Hematopoietic multipotent progenitor cell treated with erythropoietin and hydrocortisone succinate and interleukin-3 and kit ligand, for 4 days (in vitro differentiated cells): Measurements from ENCODE around the gene APOBEC3B.
"Not testable (repeated sequence)": the region's sequence is repeated elsewhere in the genome, so short reads cannot be mapped to it uniquely, and the experiment has no call there.

Experiments
- DNase-seq: peaks from one replicate; pipeline ENCODE4 v3.0.0-alpha.2; 2015

The APOBEC3B gene

DNA sequence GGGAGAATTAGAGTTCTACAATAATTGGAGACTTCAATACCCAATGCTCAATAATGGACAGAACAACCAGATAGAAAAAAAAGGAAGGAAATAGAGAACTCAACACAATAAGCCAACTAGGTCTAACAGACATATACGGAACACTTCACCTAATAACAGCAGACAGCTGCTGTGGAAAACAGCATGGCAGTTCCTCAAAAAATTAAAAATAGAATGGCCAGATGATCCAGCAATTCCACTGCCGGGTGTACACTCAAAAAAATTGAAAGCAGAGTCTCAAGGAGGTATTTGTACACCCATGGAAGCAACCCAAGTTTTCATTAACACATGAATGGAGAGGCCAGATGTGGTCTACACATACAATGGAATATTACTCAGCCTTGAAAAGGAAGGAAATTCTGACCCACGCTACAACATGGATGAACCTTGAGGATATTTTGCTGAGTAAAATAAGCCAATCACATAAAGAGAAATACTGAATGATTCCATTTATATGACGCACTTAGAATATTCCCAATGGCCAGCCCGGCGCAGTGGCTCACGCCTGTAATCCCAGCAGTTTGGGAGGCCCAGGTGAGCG, 26.2 kb downstream of the APOBEC3B start:
- DNase-seq = not testable (repeated sequence)

DNA sequence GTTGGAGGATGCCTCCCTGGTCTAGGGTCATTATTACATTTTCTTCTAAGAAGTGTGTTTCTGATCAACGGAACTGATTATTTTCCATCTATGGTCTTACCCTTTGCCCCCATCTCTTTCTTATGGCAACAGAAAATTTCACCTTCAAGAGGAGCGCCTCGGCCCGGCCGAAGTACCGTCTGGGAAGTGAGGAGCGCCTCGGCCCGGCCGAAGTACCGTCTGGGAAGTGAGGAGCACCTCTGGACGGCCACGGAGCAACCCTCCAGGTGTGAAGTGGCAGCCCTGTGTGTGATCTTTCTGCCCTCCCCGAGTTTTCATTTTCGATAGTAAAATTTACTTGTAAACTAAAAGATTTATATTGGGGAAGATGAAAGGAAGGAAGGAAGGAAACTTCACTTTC, 28.8 kb downstream of the APOBEC3B start:
- DNase-seq = no peak

DNA sequence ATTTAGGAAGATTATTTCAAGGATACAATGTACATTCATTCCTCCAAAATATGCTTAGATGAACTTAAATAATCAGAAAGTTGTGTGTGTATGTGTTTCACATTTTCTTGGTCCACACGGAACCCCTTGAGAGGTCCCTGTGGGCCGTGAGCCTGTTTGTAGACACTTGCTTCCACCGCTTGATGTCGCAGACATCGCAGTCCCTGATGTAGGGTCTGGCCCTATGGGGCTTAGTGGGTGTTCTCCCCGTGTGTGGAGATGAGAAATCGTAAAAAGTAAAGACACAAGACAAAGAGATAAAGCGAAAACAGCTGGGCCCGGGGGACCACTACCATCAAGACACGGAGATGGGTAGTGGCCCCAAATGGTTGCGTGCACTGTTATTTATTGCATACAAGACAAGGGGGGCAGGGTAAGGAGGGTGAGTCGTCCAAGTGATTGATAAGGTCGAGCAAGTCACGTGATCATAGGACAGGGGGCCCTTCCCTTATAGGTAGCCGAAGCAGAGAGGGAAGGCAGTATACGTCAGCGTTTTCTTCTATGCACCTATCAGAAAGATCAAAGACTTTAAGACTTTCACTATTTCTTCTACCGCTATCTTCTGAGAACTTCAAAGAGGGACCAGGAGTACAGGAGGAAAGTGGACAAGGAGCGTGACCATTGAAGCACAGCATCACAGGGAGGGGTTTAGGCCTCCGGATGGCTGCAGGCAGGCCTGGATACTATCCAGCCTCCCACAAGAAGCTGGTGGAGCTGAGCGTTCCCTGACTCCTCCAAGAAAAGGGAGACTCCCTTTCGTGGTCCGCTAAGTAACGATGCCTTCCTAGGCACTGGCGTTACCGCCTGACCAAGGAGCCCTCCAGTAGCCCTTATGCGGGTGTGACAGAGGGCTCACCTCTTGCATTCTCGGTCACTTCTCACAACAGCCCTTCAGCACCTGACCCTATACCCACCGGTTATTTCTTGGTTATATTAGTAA, 30.7 kb downstream of the APOBEC3B start:
- DNase-seq = peak; percentile 14

DNA sequence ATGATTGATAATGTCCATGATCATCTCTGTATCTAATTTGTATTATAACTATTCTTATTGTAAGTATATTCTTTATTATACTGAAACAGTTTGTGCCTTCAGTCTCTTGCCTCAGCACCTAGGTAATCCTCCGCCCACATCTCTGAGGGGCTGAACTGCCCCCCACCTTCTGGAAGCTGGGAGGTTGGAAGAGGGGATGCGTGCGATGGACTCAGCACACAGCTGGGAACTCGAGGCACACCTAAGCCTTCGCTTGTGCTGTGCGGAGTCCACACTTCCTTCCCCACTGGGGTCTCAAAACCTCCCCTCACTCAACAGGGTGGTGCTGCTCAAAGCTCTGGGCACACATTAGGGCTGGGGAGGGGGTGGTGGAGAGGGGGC, 31.4 kb downstream of the APOBEC3B start:
- peak; percentile 60 for DNase-seq

DNA sequence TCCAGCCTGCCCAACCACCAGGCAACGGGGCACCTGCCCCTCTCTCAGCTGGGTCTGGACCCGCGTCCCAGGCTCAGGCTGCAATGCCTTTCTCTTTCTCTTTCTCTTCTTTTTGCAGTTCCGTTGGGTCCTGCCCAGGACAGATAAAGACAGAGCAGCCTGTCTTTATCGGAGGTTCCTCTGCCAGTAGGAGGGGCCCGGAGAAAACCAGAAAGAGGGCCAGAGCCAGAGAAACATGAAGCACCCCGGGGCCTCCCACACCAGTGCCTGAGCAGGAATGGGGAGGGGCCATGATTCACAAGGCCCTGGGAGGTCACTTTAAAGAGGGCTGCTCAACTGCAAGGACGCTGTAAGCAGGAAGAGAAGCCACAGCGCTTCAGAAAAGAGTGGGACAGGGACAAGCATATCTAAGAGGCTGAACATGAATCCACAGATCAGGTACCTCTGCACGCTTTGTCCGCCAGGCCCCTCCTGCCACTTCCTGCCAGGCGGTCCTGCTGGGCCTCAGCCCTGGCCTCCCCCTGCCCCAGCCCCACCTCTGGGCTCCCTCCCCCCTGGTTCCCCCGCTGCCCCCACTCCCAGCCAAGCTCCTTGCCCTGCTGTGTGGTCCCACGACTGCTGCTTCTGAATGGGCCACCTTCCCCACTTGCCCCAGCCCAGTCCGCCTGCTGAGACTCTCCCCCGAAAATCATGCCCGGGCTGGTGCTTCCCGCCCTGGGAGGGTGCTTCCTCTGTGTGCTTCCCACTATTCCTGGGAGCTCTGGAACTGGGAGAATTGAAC, 32.0 kb downstream of the APOBEC3B start, which contains the start of gene APOBEC3C:
APOBEC3C (plus strand) TSS at position 316 of the 781 bp plus-strand sequence; CDS start at position 422, 106 bp downstream.
- peak; percentile 99 for DNase-seq

DNA sequence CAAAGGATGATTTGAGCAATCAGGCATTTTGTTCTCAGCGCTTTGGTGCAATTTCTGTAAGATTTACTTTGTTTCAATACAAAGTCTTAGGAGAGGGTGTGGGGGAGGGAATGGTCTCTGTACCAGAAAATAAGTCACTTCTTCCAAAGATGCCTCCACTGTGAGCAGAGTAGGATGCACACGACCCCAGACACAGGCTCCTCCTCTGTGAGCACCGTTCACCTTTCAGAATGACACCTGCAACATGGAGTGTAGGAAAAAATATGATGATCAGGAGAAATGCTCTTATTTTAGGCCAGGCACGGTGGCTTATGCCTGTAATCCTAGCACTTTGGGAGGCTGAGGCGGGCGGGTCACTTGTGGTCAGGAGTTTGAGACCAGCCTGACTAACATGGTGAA, 32.6 kb downstream of the APOBEC3B start:
- DNase-seq = peak; percentile 40

DNA sequence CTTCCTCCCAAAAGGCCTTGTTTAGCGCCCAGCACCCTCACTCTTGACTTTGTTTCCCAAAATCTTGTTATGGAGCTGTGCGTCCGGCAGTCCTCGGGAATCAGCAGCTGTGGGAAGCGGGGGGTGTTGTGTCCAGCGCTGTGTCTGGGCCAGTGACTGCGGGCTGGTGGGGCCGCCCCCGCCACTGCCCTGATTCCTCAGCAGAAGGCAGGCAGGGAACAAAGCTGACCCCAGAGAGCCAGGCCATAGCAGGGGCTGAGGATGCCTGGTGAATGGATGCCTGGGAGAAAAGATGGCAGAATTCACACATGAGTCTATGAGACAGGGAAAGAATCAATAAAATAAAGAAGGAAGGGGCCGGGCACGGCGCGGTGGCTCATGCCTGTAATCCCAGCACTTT, 34.4 kb downstream of the APOBEC3B start:
- no peak for DNase-seq

DNA sequence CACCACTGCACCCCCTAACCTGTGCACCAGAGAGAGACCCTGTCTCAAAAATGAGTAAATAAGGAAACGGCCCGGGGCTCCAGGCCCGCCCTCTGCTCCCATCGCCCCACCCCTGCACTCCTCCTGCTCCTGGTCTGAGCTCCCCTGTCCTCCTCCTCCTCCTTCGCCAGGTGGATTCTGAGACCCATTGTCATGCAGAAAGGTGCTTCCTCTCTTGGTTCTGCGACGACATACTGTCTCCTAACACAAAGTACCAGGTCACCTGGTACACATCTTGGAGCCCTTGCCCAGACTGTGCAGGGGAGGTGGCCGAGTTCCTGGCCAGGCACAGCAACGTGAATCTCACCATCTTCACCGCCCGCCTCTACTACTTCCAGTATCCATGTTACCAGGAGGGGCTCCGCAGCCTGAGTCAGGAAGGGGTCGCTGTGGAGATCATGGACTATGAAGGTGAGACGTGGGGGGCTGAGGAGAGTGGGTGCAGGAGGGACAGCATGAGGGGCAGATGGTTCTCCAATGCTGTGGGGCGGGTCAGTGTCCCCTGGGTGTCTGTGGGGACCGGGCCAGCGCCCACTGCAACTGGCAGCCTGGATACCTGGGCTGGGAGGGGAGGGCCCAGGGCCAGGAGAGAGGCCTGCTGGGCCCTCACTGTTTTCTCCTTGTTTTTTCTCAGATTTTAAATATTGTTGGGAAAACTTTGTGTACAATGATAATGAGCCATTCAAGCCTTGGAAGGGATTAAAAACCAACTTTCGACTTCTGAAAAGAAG, 35.6 kb downstream of the APOBEC3B start:
- no peak for DNase-seq

DNA sequence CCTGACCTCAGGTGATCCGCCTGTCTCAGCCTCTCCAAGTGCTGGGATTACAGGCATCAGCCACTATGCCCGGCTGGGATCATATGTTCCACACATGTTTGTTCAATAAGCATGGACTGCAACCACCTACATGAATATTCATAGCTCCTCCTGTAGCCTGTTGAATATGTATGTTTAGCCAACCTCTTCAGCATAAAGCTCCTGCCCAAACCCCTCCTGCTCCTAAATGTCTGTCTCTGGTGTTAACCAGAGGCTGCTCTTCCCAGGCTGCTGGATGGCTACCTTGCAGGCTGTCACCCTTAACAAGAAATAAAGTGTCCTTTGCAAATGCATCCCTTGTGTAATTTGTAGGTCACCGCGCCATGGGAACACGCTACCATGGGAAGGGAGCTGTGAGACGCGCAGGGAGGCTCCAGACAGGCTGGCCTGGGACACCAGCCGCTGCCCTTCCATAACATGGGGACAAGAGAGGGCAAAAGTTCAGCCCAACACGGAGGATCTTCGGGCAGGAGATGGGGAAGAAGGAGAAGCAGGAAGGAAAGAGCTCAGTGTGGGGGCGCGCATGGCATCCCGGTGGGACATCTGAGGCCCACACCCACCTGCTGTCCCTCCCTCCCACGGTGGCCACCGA, 38.0 kb downstream of the APOBEC3B start:
- DNase-seq = peak; percentile 27

DNA sequence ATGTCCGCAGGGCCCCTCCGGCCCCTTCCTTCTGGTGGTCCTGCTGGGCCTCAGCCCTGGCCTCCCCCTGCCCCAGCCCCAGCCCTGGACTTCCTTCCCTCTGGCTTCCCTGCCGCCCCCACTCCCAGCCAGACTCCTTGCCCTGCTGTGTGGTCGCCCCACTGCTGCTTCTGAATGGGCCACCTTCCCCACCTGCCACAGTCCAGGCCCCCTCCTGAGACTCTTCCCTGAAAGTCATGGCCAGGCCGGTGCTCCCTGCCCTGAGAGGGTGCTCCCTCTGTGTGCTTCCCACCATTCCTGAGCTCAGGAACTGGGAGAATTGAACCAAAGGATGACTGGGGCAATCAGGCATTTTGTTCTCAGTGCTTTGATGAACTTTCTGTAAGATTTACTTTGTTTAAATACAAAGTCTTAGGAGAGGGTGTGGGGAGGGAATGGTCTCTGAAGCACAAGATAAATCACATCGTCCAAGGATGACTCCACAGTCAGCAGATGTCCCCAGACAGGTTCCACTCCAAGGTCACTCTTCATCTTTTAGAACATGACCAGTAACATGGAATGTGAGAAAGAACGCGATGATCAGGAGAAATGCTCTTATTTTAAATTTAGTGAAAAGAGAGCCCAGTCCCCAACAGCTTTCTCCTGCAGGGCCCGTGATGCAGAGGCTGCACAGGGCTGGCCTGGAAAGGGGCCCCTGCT, 39.6 kb downstream of the APOBEC3B start:
- DNase-seq = no peak

DNA sequence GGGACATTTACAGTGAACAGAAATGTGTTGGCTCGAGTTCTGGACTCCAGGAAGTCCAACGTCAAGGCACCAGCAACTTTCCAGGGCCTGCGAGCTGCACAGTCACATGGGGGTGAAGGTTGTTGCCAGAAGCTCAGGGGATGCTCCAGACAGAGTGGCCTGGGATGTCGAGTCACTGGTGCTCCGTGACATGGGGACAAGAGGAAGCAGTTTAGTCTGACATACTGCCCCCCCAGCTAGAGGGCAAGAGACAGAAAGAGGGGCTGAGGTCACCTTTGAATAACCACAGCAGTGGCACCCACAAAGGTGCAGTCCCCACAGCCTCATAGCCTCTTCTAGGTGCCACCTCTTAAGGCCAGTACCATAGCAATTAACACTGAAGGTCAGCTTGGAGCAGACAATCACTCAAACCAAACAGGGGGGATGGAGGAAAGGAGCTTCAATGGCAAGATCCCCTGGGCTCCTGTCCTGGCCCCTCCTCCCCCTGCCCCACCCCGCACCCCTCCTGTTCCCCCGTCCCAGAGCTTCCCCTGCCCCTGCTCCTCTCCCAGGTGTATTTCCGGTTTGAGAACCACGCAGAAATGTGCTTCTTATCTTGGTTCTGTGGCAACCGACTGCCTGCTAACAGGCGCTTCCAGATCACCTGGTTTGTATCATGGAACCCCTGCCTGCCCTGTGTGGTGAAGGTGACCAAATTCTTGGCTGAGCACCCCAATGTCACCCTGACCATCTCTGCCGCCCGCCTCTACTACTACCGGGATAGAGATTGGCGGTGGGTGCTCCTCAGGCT, 42.6 kb downstream of the APOBEC3B start:
- no peak for DNase-seq

DNA sequence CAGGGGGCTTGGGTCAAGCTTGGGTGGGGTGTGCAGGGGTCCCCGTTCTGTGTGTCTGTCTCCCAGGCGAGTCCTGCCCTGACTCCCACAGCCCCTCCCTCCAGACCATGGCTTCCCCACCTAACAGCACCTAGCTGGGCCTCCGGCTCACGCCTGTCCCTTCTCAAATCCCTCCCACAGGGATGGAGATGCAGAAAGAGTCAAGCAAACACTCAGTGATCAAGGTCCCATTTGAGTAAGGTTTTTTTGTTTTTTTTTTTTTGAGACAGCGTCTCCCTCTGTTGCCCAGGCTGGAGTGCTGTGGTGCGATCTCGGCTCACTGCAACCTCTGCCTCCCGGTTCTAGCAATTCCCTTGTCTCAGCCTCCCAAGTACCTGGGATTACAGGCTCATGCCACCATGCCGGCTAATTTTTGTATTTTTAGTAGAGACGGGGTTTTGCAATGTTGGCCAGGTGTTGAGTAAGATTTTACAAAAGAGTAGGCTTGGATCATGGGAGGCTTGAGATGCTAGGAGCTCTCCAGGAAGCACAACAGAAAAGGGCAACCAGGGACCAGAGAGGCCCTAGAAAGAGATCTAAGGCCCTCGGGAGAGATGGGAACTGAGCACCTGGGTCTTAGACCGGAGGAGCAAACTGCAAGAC, 44.5 kb downstream of the APOBEC3B start:
- DNase-seq = no peak

DNA sequence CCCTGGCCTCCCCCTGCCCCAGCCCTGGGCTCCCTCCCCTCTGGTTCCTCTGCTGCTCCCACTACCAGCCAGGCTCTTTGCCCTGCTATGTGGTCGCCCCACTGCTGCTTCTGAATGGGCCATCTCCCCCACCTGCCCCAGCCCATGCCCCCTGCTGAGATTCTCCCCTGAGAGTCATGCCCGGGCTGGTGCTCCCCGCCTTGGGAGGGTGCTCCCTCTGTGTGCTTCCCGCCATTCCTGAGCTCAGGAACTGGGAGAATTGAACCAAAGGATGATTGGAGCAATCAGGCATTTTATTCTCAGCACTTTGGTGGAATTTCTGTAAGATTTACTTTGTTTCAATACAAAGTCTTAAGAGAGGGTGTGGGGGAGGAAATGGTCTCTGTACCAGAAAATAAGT, 45.6 kb downstream of the APOBEC3B start:
- no peak for DNase-seq

DNA sequence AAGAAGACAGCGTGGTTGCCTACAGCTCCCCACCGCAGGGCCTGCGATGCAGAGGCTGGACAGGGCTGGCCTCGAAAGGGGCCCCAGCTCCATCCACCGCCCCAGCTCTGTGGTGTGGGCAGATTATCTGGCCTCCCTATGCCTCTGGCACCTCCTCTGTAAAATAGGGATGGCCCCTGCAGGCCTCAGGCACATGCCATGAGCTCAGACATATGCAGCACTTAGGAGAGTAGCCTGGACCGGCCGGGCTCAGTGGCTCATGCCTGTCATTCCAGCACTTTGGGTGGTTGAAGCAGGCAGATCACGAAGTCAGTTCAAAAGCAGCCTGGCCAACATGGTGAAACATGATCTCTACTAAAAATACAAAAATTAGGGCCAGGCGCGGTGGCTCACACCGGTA, 46.1 kb downstream of the APOBEC3B start:
- DNase-seq = no peak

DNA sequence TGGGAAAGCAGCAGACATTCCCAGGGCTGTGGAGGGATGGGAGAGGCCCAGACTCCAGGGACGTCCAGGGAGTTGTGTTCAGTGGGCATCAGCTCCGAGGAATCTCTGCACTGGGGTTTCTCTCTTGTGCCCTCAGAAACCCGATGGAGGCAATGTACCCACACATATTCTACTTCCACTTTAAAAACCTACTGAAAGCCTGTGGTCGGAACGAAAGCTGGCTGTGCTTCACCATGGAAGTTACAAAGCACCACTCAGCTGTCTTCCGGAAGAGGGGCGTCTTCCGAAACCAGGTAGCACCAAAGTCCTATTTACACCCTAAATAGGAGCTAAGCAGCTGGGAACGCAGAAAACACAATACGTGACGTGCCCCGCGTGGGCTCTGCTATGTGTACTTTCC, 47.1 kb downstream of the APOBEC3B start:
- no peak for DNase-seq

DNA sequence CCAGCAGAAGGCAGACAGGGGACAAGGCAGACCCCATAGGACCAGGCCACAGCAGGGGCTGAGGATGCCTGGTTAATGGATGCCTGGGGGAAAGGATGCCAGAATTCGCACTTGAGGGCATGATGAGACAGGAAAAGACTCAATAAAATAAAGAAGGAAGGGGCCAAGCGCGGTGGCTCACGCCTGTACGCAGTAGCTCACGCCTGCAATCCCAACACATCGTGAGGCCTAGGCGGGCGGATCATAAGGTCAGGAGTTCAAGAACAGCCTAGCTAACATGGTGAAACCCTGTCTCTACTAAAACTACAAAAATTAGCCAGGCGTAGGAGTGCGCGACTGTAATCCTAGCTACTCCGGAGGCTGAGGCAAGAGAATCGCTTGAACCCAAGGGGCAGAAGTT, 48.6 kb downstream of the APOBEC3B start:
- no peak for DNase-seq

DNA sequence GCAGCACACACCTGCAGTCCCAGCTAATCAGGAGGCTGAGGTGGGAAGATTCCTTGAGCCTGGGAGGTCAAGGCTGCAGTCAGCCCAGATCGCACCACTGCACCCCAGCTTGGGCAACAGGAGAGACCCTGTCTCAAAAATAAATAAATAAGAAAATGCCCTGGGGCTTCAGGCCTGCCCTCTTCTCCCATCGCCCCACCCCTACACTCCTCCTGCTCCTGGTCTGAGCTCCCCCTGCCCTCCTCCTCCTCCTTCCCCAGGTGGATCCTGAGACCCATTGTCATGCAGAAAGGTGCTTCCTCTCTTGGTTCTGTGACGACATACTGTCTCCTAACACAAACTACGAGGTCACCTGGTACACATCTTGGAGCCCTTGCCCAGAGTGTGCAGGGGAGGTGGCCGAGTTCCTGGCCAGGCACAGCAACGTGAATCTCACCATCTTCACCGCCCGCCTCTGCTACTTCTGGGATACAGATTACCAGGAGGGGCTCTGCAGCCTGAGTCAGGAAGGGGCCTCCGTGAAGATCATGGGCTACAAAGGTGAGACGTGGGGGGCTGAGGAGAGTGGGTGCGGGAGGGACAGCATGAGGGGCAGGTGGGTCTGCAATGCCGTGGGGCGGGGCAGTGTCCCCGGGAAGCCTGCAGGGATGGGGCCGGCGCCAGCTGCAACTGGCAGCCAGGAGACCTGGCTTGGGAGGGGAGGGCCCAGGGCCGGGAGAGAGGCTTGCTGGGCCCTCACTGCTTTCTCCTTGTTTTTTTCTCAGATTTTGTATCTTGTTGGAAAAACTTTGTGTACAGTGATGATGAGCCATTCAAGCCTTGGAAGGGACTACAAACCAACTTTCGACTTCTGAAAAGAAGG, 49.5 kb downstream of the APOBEC3B start:
- DNase-seq = not testable (repeated sequence)

DNA sequence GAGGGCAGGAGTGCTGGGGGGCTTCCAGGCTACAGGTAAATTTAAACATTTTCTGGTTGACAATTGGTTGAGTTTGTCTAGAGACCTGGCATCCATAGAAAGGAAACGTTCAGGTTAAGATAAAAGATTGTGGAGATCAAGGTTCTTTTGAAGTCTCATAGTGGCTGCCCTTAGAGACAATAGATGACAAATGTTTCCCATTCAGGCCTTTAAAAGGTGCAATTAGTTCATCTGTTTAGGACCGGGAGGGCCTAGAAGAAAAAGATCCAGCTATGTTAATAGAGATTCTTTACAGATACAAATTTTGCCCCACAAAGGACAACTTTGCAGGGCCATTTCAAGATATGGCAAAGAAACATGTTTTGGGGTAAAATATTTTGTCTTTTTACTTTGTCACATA, 54.9 kb downstream of the APOBEC3B start:
- DNase-seq = not testable (repeated sequence)
